Measurements from ENCODE around the gene CCDC187.

CCDC187 gene

GRCh38 chr9:136290508-136291000 lies 13.3 kb downstream of the CCDC187 start:
- Histone ChIP-seq H3K4me3 (ENCODE audit: low read depth in 1 of 2, low read length in 2 of 2) (no peak overlapping the region), H3K9ac (ENCODE audit: low read depth in 1 of 2, low read length in 2 of 2) (no peak overlapping the region), H3K27me3 (ENCODE audit: control insufficient read depth in 1 of 2, insufficient read depth in 2 of 2, low read length in 2 of 2) (no peaks in the 10 kb centered on the region), H3K4me1 (ENCODE audit: control insufficient read depth in 1 of 2, insufficient read depth in 2 of 2, low read length in 2 of 2) (no peaks in the 10 kb centered on the region), H3K9me3 (ENCODE audit: control insufficient read depth in 1 of 2, low read length in 2 of 2) (no peaks in the 10 kb centered on the region), H3K36me3 (ENCODE audit: control insufficient read depth in 1 of 2, insufficient read depth in 2 of 2, low read length in 2 of 2) (no peaks in the 10 kb centered on the region), H3K27ac (ENCODE audit: low read depth, low read length) (no peak overlapping the region)

- no peaks in the 10 kb centered on the region for H3K36me3 ChIP-seq (ENCODE audit: control insufficient read depth in 1 of 2, insufficient read depth in 2 of 2, low read length in 2 of 2)
- H3K9ac ChIP-seq (ENCODE audit: low read depth in 1 of 2, low read length in 2 of 2): no peak overlapping the region
- no peak overlapping the region for H3K27ac ChIP-seq (ENCODE audit: low read depth, low read length)
- no peaks in the 10 kb centered on the region for H3K4me1 ChIP-seq (ENCODE audit: control insufficient read depth in 1 of 2, insufficient read depth in 2 of 2, low read length in 2 of 2)
- no peaks in the 10 kb centered on the region for H3K27me3 ChIP-seq (ENCODE audit: control insufficient read depth in 1 of 2, insufficient read depth in 2 of 2, low read length in 2 of 2)
- H3K9me3 ChIP-seq (ENCODE audit: control insufficient read depth in 1 of 2, low read length in 2 of 2): no peaks in the 10 kb centered on the region
- no peak overlapping the region for H3K4me3 ChIP-seq (ENCODE audit: low read depth in 1 of 2, low read length in 2 of 2)
Measured at GRCh38 chr9:136289651-136290507, 14.0 kb downstream of the CCDC187 start.

DNA sequence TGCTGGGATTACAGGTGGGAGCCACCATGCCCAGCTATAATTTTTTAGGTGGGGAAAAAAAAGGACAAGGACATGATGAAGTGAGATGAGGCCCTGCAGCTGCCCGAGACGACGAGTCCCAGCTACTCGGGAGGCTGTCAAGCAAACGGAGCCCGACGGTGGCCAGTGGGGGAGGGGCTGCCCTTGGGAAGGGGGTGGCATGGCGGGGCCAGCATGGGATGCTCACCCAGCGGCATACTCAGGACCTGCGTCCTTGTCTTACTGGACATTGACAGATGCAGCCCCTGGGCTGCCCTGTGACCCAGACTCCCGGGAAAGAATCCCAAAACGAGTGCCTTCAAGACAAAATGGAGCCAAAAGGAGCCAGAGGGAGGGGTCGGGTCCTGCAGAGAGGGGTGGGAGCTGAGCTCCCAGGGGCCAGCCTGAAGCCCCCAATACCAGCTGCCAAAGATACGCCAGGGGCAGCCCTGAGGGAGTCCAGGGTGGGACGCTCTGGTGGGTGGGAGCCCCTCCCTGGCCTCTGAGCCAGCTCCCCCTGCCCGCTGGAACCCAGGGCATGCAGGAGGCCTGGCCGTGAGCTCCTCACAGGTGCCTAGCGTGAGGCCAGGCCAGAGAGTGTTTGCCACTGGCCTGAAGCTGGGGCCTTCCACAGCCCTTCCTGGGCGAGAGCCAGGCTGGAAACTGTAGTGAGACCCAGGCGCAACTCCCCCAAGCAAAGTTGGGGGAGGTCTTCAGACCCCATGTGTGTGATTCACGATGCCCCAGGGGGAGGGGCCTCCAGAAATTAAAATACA lies 15.7 kb downstream of the CCDC187 start:
- H3K27me3 ChIP-seq (ENCODE audit: control insufficient read depth in 1 of 2, insufficient read depth in 2 of 2, low read length in 2 of 2): no peaks in the 10 kb centered on the region
- H3K9ac ChIP-seq (ENCODE audit: low read depth in 1 of 2, low read length in 2 of 2): no peak overlapping the region
- no peak overlapping the region for H3K27ac ChIP-seq (ENCODE audit: low read depth, low read length)
- H3K36me3 ChIP-seq (ENCODE audit: control insufficient read depth in 1 of 2, insufficient read depth in 2 of 2, low read length in 2 of 2): no peaks in the 10 kb centered on the region
- no peak overlapping the region for H3K4me3 ChIP-seq (ENCODE audit: low read depth in 1 of 2, low read length in 2 of 2)
- H3K4me1 ChIP-seq (ENCODE audit: control insufficient read depth in 1 of 2, insufficient read depth in 2 of 2, low read length in 2 of 2): peaks cover 0 to 5% of the 10 kb centered on the region in 2 donors
- H3K9me3 ChIP-seq (ENCODE audit: control insufficient read depth in 1 of 2, low read length in 2 of 2): no peaks in the 10 kb centered on the region

DNA sequence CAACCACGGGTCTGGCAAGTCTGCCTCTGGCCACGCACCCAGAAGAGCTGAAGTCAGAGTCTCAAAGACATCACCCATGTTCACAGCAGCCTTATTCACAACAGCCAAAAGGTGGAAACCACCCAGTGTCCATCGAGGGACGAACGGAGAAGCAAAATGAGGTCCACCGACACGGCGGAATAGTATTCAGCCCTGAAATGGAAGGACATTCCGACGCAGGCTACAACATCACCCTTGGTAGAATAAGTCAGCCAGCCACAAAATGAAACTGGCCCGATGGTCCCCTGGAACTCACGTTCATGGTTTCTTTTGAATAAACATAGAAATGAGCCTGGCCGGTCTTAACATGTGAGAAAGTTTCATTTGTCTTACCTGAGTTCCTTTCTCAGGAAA lies 16.9 kb downstream of the CCDC187 start:
- H3K27ac ChIP-seq (ENCODE audit: low read depth, low read length): no peak overlapping the region
- H3K4me1 ChIP-seq (ENCODE audit: control insufficient read depth in 1 of 2, insufficient read depth in 2 of 2, low read length in 2 of 2): peaks cover 0 to 13% of the 10 kb centered on the region in 2 donors
- H3K4me3 ChIP-seq (ENCODE audit: low read depth in 1 of 2, low read length in 2 of 2): no peak overlapping the region
- no peak overlapping the region for H3K9ac ChIP-seq (ENCODE audit: low read depth in 1 of 2, low read length in 2 of 2)
- H3K27me3 ChIP-seq (ENCODE audit: control insufficient read depth in 1 of 2, insufficient read depth in 2 of 2, low read length in 2 of 2): no peaks in the 10 kb centered on the region
- H3K36me3 ChIP-seq (ENCODE audit: control insufficient read depth in 1 of 2, insufficient read depth in 2 of 2, low read length in 2 of 2): no peaks in the 10 kb centered on the region
- no peaks in the 10 kb centered on the region for H3K9me3 ChIP-seq (ENCODE audit: control insufficient read depth in 1 of 2, low read length in 2 of 2)

DNA sequence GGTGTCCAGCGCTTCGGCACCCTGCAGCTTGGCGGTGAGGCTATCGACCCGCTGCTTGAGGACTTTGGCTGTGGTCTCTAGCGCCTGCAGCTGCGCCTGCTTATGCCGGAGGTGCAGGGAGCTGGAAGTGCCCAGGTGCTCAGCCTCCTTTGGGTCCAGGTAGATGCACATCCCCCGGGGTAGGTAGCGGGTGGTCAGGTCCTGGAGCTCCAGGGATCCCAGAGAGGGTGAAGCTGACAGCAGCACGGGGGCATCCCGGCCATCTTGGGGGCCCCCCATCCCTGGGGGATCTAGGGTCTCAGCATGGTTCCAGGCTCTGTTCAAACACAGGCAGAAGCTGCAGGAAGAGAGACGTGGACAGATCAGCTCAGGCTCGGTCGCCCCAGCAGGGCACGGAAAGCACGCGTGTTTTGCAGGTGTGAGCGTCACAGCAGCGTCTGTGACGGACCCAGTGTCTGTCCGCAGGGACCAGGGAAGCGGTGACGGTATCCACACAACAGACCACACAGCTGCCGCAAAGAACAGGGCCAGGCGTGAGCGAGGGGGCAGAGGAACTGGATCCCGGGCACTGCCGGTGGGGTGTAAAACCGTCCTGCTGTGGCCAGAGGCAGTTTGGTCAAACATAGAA lies 17.4 kb downstream of the CCDC187 start:
- H3K4me3 ChIP-seq (ENCODE audit: low read depth in 1 of 2, low read length in 2 of 2): no peak overlapping the region
- H3K4me1 ChIP-seq (ENCODE audit: control insufficient read depth in 1 of 2, insufficient read depth in 2 of 2, low read length in 2 of 2): peaks cover 0 to 14% of the 10 kb centered on the region in 2 donors
- H3K36me3 ChIP-seq (ENCODE audit: control insufficient read depth in 1 of 2, insufficient read depth in 2 of 2, low read length in 2 of 2): no peaks in the 10 kb centered on the region
- H3K27ac ChIP-seq (ENCODE audit: low read depth, low read length): no peak overlapping the region
- no peaks in the 10 kb centered on the region for H3K27me3 ChIP-seq (ENCODE audit: control insufficient read depth in 1 of 2, insufficient read depth in 2 of 2, low read length in 2 of 2)
- H3K9me3 ChIP-seq (ENCODE audit: control insufficient read depth in 1 of 2, low read length in 2 of 2): no peaks in the 10 kb centered on the region
- no peak overlapping the region for H3K9ac ChIP-seq (ENCODE audit: low read depth in 1 of 2, low read length in 2 of 2)

- Histone ChIP-seq H3K27me3 (ENCODE audit: control insufficient read depth in 1 of 2, insufficient read depth in 2 of 2, low read length in 2 of 2) (no peaks in the 10 kb centered on the region), H3K9me3 (ENCODE audit: control insufficient read depth in 1 of 2, low read length in 2 of 2) (no peaks in the 10 kb centered on the region), H3K4me1 (ENCODE audit: control insufficient read depth in 1 of 2, insufficient read depth in 2 of 2, low read length in 2 of 2) (peaks cover 0 to 14% of the 10 kb centered on the region in 2 donors), H3K4me3 (ENCODE audit: low read depth in 1 of 2, low read length in 2 of 2) (no peak overlapping the region), H3K27ac (ENCODE audit: low read depth, low read length) (no peak overlapping the region), H3K9ac (ENCODE audit: low read depth in 1 of 2, low read length in 2 of 2) (no peak overlapping the region), H3K36me3 (ENCODE audit: control insufficient read depth in 1 of 2, insufficient read depth in 2 of 2, low read length in 2 of 2) (no peaks in the 10 kb centered on the region)
Measured at GRCh38 chr9:136285501-136286358, 18.2 kb downstream of the CCDC187 start.

DNA sequence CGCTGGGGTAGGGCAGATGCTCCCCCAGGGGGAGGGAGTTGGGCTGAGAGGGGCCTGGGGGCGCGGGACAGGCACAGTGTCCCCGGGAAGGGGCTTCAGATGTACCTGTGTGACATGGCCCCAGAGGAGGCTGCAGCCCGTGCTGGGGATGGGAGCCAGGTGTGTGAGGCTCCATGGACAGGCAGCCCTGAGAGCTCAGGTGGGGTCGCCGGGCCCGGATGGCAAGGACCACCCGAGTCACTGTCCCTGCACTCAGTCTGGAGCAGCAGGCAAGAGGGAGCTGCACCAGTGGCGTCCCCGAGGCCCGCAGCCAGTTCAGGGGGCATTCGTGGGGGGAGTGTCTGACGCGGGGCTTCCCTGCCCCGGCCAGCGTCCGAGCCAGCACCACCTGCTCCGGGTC lies 18.9 kb downstream of the CCDC187 start:
- Histone ChIP-seq H3K9ac (ENCODE audit: low read depth in 1 of 2, low read length in 2 of 2) (no peak overlapping the region), H3K4me3 (ENCODE audit: low read depth in 1 of 2, low read length in 2 of 2) (no peak overlapping the region), H3K27ac (ENCODE audit: low read depth, low read length) (no peak overlapping the region), H3K9me3 (ENCODE audit: control insufficient read depth in 1 of 2, low read length in 2 of 2) (no peaks in the 10 kb centered on the region), H3K27me3 (ENCODE audit: control insufficient read depth in 1 of 2, insufficient read depth in 2 of 2, low read length in 2 of 2) (no peaks in the 10 kb centered on the region), H3K4me1 (ENCODE audit: control insufficient read depth in 1 of 2, insufficient read depth in 2 of 2, low read length in 2 of 2) (peaks cover 0 to 14% of the 10 kb centered on the region in 2 donors), H3K36me3 (ENCODE audit: control insufficient read depth in 1 of 2, insufficient read depth in 2 of 2, low read length in 2 of 2) (no peaks in the 10 kb centered on the region)

- peaks cover 0 to 14% of the 10 kb centered on the region in 2 donors for H3K4me1 ChIP-seq (ENCODE audit: control insufficient read depth in 1 of 2, insufficient read depth in 2 of 2, low read length in 2 of 2)
- no peaks in the 10 kb centered on the region for H3K36me3 ChIP-seq (ENCODE audit: control insufficient read depth in 1 of 2, insufficient read depth in 2 of 2, low read length in 2 of 2)
- H3K27ac ChIP-seq (ENCODE audit: low read depth, low read length): no peak overlapping the region
- no peaks in the 10 kb centered on the region for H3K9me3 ChIP-seq (ENCODE audit: control insufficient read depth in 1 of 2, low read length in 2 of 2)
- no peaks in the 10 kb centered on the region for H3K27me3 ChIP-seq (ENCODE audit: control insufficient read depth in 1 of 2, insufficient read depth in 2 of 2, low read length in 2 of 2)
- no peak overlapping the region for H3K4me3 ChIP-seq (ENCODE audit: low read depth in 1 of 2, low read length in 2 of 2)
- no peak overlapping the region for H3K9ac ChIP-seq (ENCODE audit: low read depth in 1 of 2, low read length in 2 of 2)
Measured at GRCh38 chr9:136284311-136284710, 19.6 kb downstream of the CCDC187 start.

- H3K4me3 ChIP-seq (ENCODE audit: low read depth in 1 of 2, low read length in 2 of 2): peak overlapping the region; percentile 26 to 61
- H3K27ac ChIP-seq (ENCODE audit: low read depth, low read length): no peak overlapping the region
- H3K9ac ChIP-seq (ENCODE audit: low read depth in 1 of 2, low read length in 2 of 2): peak overlapping the region; percentile 14 to 51
Measured at GRCh38 chr9:136283291-136284235, 20.3 kb downstream of the CCDC187 start.

More at GRCh38 chr9:136283291-136284235, 20.3 kb downstream of the CCDC187 start:
- Histone ChIP-seq H3K4me1 (ENCODE audit: control insufficient read depth in 1 of 2, insufficient read depth in 2 of 2, low read length in 2 of 2) (peaks cover 0 to 14% of the 10 kb centered on the region in 2 donors), H3K9me3 (ENCODE audit: control insufficient read depth in 1 of 2, low read length in 2 of 2) (no peaks in the 10 kb centered on the region), H3K27me3 (ENCODE audit: control insufficient read depth in 1 of 2, insufficient read depth in 2 of 2, low read length in 2 of 2) (no peaks in the 10 kb centered on the region), H3K36me3 (ENCODE audit: control insufficient read depth in 1 of 2, insufficient read depth in 2 of 2, low read length in 2 of 2) (no peaks in the 10 kb centered on the region)
